NCI-H128 (cell line): ENCODE data around the gene GDF10.

Experiments
- DNase-seq: peaks from one replicate; lab custom pipeline; 2025; ENCODE audit not compliant: unreplicated experiment; lab: John Stamatoyannopoulos, UW

Gene GDF10

DNA sequence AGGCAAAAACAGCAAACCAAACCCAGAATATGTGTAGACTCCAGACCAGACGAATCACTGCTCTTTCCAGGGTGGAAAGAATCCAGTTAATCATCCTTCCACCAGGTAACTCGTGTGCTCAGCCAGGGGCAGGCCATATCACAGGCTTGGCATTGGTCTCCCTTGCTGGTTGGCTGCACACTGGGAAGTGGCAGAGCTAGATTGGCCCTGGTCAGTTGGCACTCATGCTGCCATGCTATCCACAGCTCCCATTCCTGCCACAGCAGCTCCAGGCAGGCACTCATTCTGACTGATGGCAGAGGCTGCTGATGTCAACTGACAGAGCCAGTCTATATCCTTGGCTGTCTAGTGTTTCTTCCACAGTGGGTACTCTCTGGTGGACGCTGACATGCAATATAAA, 9.7 kb upstream of the GDF10 start:
- no peak for DNase-seq

DNA sequence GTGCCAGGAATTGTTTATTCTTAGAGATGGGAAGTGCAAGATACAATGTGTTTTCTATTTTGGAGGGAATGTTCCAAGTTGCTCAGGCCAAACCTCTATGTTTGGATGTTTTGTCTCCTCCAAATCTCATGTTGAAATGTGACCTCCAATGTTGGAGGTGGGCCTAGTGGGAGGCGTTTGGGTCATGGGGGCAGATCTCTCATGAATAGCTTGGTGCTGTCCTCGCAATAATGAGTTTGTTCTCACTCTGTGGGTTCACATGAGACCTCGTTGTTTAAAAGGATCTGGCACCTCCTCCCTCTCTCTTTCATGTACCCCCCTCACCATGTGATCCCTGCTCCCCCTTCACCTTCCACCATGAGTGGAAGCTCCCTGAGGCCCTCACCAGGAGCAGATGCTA, 8.3 kb upstream of the GDF10 start:
- DNase-seq, result no peak

GRCh38 chr10:47294057-47294456, 5.9 kb upstream of the GDF10 start:
- no peak for DNase-seq

DNA sequence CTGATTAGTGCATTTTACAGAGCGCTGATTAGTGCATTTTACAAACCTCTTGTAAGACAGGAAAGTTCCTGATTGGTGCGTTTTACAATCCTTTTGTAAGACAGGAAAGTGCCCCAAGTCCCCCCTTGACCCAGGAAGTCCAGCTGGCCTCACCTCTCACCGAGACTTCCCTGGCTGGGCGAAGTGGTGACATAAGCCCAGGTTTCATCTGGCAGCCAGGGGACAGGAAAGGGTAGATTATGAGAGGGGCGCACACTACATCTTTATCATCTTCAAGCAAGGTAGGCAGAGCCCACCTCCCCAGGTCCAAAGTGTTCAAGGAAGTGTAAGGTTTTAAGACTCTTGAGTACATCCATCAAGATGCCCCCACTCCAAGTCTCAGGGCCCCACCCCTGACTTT, 5.5 kb upstream of the GDF10 start:
- DNase-seq, result no peak

GRCh38 chr10:47295411-47295810, 4.6 kb upstream of the GDF10 start:
- no peak for DNase-seq

DNA sequence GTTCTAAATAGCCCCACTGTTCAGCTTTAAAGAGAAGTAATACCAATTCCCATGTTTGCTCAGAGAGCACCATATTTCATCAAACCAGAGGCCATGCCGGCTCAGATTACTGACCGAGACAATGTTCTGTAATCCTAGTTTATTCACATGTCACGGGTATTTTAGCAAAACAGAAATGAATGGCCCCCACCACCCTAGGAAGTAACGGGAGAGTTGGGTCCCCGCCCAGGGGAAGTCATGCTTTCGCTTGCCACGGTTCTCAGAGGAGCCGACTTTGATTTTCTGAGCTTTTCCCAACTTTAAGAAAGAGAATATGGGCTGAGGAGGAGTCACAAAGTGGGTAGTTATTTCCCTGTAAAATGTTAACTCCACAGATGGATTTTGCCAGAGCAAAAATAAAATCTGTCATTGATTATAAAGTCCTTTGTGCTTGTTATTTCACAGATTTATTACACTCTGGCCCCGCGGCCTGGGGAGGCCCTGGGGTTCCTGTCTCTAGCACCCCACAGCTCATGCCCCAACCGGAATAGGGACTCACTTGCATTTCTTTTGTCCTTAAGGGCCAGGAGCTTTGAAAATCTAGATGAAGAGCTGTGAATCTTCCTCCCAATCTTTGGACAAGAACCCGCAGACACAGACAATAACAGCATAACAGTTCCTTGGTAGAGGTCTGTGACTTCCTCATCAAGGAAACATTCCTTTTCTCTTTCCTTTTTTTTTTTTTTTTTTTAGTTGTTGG, 3.7 kb upstream of the GDF10 start:
- DNase-seq, result no peak

GRCh38 chr10:47296941-47297340, 3.1 kb upstream of the GDF10 start:
- no peak for DNase-seq

- no peak for DNase-seq
Measured at GRCh38 chr10:47297866-47298540, 2.0 kb upstream of the GDF10 start.

DNA sequence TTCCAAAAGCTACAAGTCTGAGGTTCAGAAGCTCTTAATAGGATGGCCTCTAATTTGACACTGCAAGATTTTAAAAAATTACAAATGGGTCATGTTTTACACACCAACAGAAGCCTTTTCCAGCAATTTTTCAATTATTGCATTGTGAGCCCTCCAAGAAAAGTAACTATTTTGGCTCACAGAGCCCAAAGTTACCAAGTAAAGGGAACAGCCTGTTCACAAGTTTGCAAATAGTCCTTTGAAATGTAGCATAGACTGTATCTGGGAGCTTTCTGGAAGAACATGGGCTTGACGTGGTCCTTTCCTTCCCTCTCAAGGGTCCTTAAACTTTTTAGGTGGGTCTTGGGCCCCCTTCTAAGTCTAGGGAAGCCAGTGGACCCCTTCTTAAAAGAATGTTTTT, 1.3 kb upstream of the GDF10 start:
- DNase-seq, result no peak

- no peak for DNase-seq
Measured at GRCh38 chr10:47300429-47300931, 483 bp downstream of the GDF10 start.

DNA sequence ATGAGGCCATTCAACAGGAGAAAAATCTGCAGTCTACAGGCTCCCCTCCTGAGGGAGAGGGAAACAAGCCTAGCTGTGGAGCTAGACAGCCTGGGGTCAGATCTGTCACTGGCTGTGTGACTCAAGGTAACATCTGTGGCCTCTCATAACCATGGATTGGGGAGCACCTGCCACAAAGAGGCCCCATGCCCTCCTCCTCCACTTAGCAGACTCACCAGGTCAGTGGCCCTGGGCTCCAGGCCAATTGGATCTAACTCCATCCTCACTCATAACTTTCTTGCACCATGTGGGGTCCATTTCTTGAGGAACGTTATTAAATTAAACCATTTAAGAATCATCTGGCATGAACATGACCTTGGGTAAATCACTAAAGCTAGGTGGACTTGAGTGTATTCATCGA, 1.8 kb downstream of the GDF10 start:
- no peak for DNase-seq

DNA sequence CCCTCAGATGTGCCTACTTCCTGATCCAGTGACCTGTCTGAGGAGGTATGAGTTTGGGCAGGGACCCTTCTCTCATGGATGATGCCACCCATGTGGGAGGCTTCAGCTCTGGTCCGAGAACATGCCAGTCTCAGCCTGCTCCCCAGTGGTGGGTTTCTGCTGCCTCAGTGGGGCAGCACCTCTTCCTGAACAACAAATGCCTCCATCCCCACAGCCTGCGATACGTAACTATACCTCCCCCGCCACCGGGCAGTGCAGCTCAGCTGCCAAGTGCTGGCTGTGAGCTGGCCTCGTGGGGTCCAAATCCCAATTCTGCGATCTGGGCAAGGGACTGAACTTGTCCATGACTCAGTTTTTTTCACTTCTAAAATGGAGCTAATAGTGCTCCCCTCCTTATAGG, 3.1 kb downstream of the GDF10 start:
- DNase-seq, result no peak

- no peak for DNase-seq
Measured at GRCh38 chr10:47303866-47304265, 3.9 kb downstream of the GDF10 start.

DNA sequence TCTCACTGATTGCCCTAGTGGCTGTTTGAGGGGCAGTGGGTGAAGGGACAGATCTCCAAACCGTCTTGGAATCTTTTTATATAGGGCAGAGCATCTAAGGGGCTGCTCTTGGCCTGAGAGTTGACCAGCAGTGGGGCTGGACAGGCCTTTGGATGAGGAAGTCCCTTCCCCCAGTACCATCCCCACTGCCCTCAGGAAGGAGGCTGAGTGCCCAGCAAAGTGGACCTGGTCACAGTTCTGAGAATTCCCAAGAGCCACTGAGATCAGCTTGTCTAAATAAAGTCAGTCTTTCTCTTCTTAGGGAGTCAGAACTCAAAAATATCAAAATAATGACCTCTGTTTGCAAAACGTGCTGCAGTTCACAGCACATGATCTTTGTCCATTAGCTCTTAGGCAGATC, 5.6 kb downstream of the GDF10 start:
- no peak for DNase-seq

DNA sequence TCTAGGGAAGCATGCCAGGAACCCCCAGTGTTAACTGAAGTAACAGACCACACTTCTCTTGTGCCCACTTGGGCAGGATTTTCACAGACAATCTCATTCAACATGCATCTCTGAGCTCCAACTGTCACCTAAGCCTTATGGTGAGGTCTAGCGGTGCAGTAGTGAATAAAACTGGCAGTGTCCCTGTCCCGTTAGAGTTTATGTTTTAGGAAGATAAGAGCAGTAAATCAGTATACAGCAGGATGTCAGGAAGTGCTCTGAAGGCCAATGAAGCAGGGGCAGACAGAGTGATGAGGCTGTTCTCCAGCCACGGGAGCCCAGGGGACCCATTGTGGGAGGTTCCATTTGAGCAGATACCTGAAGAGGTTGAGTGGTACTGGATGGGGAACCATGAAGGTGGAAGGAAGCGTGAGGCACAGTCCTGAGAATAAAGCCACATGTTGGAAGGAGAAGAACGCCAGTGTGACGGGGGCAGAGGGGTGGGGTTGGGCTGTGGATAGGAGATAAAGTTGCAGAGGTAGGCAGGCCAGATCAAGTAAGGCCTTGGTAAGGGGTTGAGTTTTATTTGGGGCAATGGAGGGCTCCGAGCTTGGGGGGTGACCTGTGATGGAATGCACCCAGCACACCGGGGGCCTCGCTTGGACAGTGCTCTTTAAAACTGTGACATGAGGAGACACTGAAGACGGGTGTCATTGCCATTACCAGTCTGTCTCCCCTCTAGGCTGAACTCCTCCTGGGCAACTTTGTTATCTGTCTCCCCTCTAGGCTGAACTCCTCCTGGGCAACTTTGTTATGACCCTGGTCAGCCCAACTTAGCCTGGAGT, 6.6 kb downstream of the GDF10 start:
- DNase-seq, result no peak

- no peak for DNase-seq
Measured at GRCh38 chr10:47307381-47307780, 7.4 kb downstream of the GDF10 start.

DNA sequence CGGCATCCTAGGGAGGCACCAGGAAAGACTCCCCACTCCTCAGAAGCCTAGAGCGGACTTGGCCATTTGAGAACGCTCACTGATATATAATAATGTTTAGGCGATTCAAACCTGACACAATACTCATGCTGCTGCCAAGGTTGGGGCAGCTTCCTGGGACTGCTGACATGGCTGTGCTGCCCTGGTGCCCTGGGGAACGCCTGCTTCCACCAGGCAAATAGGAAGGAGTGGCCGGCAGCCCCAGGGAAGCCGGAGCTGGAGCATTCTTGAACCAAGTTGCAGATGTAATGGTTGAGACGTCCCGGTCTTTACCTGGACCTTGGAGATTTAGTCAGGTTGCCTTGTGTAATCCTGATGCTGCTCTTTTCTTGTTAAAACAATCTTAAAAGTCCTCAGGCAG, 8.8 kb downstream of the GDF10 start:
- DNase-seq, result no peak

DNA sequence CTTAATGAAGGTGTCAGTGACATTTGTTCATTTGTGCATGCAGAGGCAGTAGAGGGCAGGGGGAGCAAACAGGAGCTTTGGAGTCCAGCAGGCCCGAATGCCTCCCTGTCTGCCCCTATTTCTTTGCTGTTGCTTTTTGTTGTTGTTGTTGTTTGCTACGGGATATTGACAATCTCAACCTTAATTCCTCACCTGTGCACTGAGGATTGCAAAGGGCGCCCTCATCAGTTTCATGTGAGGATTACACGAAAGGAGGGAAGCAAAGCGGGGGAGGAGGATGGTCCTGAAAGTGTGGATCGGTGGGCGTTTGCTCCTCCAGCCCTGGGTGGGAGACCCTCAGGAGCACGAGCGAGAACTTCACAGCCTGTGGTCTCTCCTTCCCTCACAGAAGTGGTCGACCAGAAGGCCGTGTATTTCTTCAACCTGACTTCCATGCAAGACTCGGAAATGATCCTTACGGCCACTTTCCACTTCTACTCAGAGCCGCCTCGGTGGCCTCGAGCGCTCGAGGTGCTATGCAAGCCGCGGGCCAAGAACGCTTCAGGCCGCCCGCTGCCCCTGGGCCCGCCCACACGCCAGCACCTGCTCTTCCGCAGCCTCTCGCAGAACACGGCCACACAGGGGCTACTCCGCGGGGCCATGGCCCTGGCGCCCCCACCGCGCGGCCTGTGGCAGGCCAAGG, 9.6 kb downstream of the GDF10 start:
- DNase-seq, result no peak

GRCh38 chr10:47310090-47310505, 10.1 kb downstream of the GDF10 start:
- DNase-seq, result no peak

DNA sequence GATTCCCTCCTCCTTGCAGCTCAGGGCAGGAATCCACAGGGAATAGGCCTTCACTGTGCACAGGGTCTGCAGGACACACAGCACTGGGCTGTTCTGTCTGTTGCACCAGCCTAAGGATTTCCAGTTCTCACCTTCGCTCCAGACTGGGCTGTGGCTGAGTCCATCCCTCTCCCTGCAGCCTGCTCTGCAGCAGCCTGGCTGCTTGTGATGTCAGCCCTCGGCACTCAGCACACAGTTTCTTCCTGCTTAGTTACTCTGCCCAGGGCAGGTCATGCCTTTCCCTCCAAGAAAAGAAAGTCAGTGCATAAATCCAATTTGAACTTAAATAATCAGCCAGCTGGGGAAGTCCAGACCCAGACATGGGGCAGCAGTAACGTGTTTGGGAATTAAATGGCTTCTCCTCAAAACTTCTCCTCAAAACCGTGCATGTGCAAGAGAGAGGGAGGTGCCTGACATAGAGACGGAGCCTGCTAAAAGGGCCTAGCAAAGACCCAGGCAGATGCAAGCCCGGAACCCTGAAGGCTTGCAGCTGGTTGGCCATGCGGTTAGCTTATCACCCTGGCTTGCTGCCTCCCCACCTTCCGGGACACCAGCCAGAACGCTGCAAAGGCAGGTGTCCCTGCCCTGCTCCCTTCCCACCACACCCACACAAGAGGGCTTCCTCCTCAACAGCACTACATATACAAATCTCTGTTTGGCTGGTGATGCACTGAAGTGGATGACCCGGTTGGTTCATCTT, 11.4 kb downstream of the GDF10 start:
- DNase-seq, result no peak
